ENCODE measurements around the gene EMB.
"Not testable (repeated sequence)": the region's sequence is repeated elsewhere in the genome, so short reads cannot be mapped to it uniquely, and the experiment has no call there.

EMB gene

DNA sequence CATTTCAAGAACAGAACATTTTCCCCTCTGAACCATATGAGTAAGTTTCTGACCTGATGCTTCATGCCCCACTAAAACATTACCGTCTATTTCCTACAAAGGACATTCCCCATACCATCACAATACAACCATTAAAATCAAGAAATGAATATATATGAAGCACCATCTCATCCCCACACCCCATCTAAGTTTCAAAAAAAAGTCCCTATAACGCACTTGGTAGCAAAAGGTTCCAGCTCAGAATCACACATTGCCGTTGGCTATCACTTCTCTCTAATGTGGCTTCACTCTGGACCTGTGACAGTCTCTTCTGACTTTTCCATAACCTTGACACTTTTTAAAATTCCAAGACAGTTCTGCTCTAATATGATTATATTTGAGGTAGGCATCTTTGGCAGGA lies 5.9 kb downstream of the EMB start:
- in situ Hi-C loops (cut with MboI; ENCODE audit: low pct_unique_long_range_greater_than_20kb, low sequenced_read_pairs, unreplicated experiment): loop anchor here (25.0 kb wide), 1 partner anchor 227 kb away; the partner anchor contains the start of gene PARP8
- peak; percentile 25 for DNase-seq (ENCODE audit: low spot score)
- TF ChIP-seq CTCF (IDR thresholded peaks at IDR 0.05; ENCODE audit: extremely low read depth, insufficient read depth, missing control alignments): no peak

- DNase-seq (ENCODE audit: low spot score): not testable (repeated sequence)
- in situ Hi-C loops (cut with MboI; ENCODE audit: low pct_unique_long_range_greater_than_20kb, low sequenced_read_pairs, unreplicated experiment): loop anchor here (25.0 kb wide), 1 partner anchor 231 kb away; the partner anchor contains the start of gene PARP8
These were observed 9.8 kb downstream of the EMB start for GRCh38 chr5:50431133-50431904.

DNA sequence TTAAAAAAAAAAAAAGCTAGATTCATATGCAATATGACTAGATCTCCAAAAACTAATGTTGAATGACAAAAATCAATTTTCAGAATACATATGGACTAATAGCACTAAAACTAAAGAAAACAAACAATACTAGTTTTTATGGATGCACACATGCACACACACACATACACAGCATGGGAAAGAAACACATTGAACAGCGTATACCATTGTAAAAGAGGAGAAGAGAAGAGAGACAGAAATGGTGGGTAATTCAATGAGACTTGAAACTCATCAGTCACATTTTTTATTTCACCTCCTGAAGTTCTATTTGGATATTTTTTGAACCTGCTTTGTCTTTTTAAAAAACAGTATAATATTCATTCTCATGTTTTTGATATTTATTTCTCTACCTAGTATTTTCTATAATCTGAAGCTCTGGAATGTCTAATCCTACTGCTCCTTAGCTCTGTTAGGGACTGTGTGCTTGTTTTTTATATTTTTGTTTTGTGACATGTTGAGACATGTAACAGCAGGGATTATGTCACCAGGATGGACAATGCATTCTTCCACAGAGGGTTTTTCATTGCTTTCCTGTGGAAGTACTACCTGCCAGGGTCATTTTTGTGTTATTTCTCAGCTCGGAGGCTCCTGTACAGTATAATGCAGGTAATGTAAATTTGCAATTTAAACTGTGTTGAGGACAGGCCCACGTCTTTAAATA lies 17.8 kb downstream of the EMB start:
- DNase-seq (ENCODE audit: low spot score); in situ Hi-C loops (cut with MboI; ENCODE audit: low pct_unique_long_range_greater_than_20kb, low sequenced_read_pairs, unreplicated experiment): not testable (repeated sequence)

GRCh38 chr5:50421184-50421950 lies 19.7 kb downstream of the EMB start:
- DNase-seq (ENCODE audit: low spot score); in situ Hi-C loops (cut with MboI; ENCODE audit: low pct_unique_long_range_greater_than_20kb, low sequenced_read_pairs, unreplicated experiment): not testable (repeated sequence)

DNA sequence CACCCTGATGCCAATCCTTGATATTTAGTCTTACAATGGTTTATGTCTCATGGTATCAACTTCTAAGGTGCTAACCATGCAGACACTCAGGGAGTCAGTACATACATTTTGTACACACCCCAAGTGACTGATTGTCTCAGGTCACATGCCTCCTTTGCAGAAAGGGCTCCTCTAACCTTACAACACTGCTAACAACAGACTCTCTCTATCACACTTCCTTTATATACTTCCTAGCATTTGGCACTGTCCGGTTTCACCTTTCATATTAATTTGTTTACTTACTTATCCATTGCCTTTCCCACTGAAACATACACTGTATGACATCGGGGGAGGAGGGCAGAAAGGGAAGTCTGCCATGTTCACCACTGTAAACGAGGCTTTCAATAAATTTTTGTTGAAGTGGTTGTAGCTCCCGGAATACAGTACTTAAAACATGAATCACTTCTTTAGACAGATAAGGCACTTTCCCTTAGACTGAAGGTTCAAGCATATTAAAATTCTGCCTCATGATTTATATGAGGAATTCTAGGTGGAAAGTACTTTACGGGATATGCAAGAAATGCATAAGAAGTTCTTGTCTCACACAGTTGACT lies 20.6 kb downstream of the EMB start:
- no peak for DNase-seq (ENCODE audit: low spot score)
- in situ Hi-C loops (cut with MboI; ENCODE audit: low pct_unique_long_range_greater_than_20kb, low sequenced_read_pairs, unreplicated experiment): no loop called here
- no peak for TF ChIP-seq CTCF (IDR thresholded peaks at IDR 0.05; ENCODE audit: extremely low read depth, insufficient read depth, missing control alignments)

DNA sequence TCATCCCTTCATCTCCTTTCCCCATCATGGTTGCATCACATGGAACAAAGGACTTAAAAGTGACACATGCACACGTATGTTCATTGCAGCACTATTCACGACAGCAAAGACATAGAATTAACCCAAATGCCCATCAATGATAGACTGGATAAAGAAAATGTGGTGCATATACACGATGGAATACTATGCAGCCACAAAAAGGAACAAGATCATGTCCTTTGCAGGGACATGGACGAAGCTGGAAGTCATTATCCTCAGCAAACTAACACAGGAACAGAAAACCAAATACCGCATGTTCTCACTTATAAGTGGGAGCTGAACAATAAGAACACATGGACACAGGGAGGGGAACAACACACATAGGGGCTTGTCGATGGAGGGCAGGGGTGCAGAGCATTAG lies 21.4 kb downstream of the EMB start:
- DNase-seq (ENCODE audit: low spot score); in situ Hi-C loops (cut with MboI; ENCODE audit: low pct_unique_long_range_greater_than_20kb, low sequenced_read_pairs, unreplicated experiment): not testable (repeated sequence)

- not testable (repeated sequence) for DNase-seq (ENCODE audit: low spot score)
These were observed 24.5 kb downstream of the EMB start for GRCh38 chr5:50416637-50417036.

GRCh38 chr5:50415912-50416311 lies 25.2 kb downstream of the EMB start:
- TF ChIP-seq CTCF (IDR thresholded peaks at IDR 0.05; ENCODE audit: extremely low read depth, insufficient read depth, missing control alignments): no peak
- in situ Hi-C loops (cut with MboI; ENCODE audit: low pct_unique_long_range_greater_than_20kb, low sequenced_read_pairs, unreplicated experiment): no loop called here
- no peak for DNase-seq (ENCODE audit: low spot score)

More at GRCh38 chr5:50416637-50417036, 24.5 kb downstream of the EMB start:
- in situ Hi-C loops (cut with MboI; ENCODE audit: low pct_unique_long_range_greater_than_20kb, low sequenced_read_pairs, unreplicated experiment): not testable (repeated sequence)

- in situ Hi-C loops (cut with MboI; ENCODE audit: low pct_unique_long_range_greater_than_20kb, low sequenced_read_pairs, unreplicated experiment); DNase-seq (ENCODE audit: low spot score): not testable (repeated sequence)
These were observed 30.2 kb downstream of the EMB start for GRCh38 chr5:50410932-50411331.

Data from GM13977 (cell line).